22Rv1 (cell line): Measurements from ENCODE around the gene TENM4.

ENCODE experiments used
- CTCF ChIP-seq: fragments of 450-650 bp; IDR thresholded peaks from 2 replicates; pipeline ENCODE4 v1.5.1; 2017; ENCODE audit warnings: mild to moderate bottlenecking
- ZFX ChIP-seq: fragments of 450-650 bp; IDR thresholded peaks from 2 replicates; pipeline ENCODE4 v1.6.1; 2017; ENCODE audit warnings: antibody characterized with exemption, borderline replicate concordance

- TF ChIP-seq CTCF, result no peak
- TF ChIP-seq ZFX, result no peak
Measured at GRCh38 chr11:78643676-78644056, 797.2 kb downstream of the TENM4 start.
